Activated CD8-positive, alpha-beta T cell treated with anti-CD3 and anti-CD28 coated beads for 36 hours (primary cell): ENCODE data around the gene IQCK. TPM values are rescaled to one million over a fixed set of nuclear protein-coding genes. Genes with fewer than 3 reads are reported as not detected.

Experiments
- ATAC-seq: fragments of 200-7000 bp; cut with Tn5 transposase; one replicate; pipeline ENCODE4 v1.10.0; 2021; ENCODE audit warnings: mild to moderate bottlenecking, moderate library complexity
- CTCF ChIA-PET: fragments of 350-600 bp; sonication (Branson Sonifier 250); formaldehyde crosslinking; loops from one replicate; lab custom pipeline; 2021; ENCODE audit warnings: antibody characterized with exemption; lab: Charles Lee
- POLR2A ChIA-PET: fragments of 350-600 bp; sonication (Branson Sonifier 250); formaldehyde crosslinking; loops from one replicate; lab custom pipeline; 2021; ENCODE audit warnings: antibody characterized with exemption; lab: Charles Lee
- DNase-seq: peaks from one replicate; pipeline ENCODE4 v3.0.0-alpha.2; 2020
- H3K27ac Mint-ChIP-seq: one replicate; pipeline ENCODE4 v1.8.0; 2021; ENCODE audit warnings: mild to moderate bottlenecking, mixed read lengths
- H3K27me3 Mint-ChIP-seq: one replicate; pipeline ENCODE4 v1.8.0; 2021; ENCODE audit warnings: mixed read lengths
- H3K36me3 Mint-ChIP-seq: one replicate; pipeline ENCODE4 v1.8.0; 2021; ENCODE audit warnings: low read depth, mixed read lengths
- H3K4me1 Mint-ChIP-seq: one replicate; pipeline ENCODE4 v1.8.0; 2021; ENCODE audit warnings: low read depth, mixed read lengths
- H3K4me3 Mint-ChIP-seq: one replicate; pipeline ENCODE4 v1.8.0; 2021; ENCODE audit warnings: mild to moderate bottlenecking, moderate library complexity, mixed read lengths
- H3K9me3 Mint-ChIP-seq: one replicate; pipeline ENCODE4 v1.8.0; 2021; ENCODE audit warnings: mixed read lengths
- intact Hi-C: fragments of 100-400 bp; cut with micrococcal nuclease; formaldehyde crosslinking; loops from one replicate; pipeline ENCODE4 v1.10.0; 2022
- total RNA-seq, 2 experiments: library from RNA; stranded (reverse); gene quantifications; one replicate each; pipeline ENCODE4 v1.2.3, GENCODE V29; 2021
- TF ChIP-seq, protein P1 (sequence below): fragments of 200-600 bp; IDR thresholded peaks from one replicate; pipeline ENCODE4 v1.8.0; 2022; ENCODE audit warnings: antibody characterized with exemption, mild to moderate bottlenecking

Gene IQCK
- total RNA-seq, 2 experiments from 2014 or later = 1.7 to 3.5 TPM

- Mint-ChIP-seq H3K36me3 (no peaks in the 10 kb centered on the region), H3K27ac (no peak overlapping the region), H3K9me3 (no peaks in the 10 kb centered on the region), H3K4me3 (no peak overlapping the region), H3K4me1 (peaks cover 15% of the 10 kb centered on the region), H3K27me3 (peaks cover 33% of the 10 kb centered on the region)
- TF ChIP-seq, protein P1, sequence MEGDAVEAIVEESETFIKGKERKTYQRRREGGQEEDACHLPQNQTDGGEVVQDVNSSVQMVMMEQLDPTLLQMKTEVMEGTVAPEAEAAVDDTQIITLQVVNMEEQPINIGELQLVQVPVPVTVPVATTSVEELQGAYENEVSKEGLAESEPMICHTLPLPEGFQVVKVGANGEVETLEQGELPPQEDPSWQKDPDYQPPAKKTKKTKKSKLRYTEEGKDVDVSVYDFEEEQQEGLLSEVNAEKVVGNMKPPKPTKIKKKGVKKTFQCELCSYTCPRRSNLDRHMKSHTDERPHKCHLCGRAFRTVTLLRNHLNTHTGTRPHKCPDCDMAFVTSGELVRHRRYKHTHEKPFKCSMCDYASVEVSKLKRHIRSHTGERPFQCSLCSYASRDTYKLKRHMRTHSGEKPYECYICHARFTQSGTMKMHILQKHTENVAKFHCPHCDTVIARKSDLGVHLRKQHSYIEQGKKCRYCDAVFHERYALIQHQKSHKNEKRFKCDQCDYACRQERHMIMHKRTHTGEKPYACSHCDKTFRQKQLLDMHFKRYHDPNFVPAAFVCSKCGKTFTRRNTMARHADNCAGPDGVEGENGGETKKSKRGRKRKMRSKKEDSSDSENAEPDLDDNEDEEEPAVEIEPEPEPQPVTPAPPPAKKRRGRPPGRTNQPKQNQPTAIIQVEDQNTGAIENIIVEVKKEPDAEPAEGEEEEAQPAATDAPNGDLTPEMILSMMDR = no peak
- ChIA-PET POLR2A (interaction anchor here (0.8 kb wide), 1 partner anchor 165 kb away, joined by 3 read pairs; the partner anchor contains the start of genes IQCK and KNOP1), CTCF (interaction anchor here (3.8 kb wide), 1 partner anchor 326 kb away, joined by 47 read pairs; the partner anchor contains the start of gene VPS35L)
- ATAC-seq (no peak), DNase-seq (peak; percentile 8)
- intact Hi-C loops = no loop called here
These were observed 165.4 kb downstream of the IQCK start for GRCh38 chr16:19883296-19883965.

DNA sequence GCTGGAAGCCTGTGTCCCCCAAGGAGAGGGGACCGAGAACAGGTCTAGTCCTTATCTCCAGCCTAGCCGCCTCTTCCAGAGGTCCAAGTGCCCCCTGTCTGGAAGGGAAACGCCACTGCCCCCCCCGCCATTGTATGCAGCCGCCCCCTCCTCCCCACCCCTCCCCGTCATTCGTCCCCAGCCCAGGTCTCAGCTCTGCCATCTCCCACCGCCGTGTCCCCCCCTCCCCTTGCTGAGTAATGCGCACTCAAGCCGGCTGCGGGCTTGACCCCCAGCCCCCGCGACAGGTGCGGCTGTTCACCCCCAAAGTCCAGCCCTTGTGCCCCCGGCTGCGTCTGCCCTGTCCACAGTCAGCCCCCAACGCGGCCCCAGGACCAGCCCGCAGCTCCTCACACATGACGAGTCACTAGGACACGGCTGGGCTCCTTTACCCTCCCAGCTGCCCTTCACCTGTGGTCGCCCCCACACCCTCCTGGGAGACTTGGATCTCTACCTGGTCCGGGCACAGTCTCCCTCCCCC, 166.0 kb downstream of the IQCK start:
- intact Hi-C loops = no loop called here
- ATAC-seq (no peak), DNase-seq (peak; percentile 21)

GRCh38 chr16:19884611-19885450, 166.8 kb downstream of the IQCK start, which contains the start of gene GPRC5B:
Gene GPRC5B (minus strand): TSS chr16:19884848. CDS start chr16:19872845, 12,003 bp downstream.
- ChIA-PET POLR2A (interaction anchor here (0.8 kb wide), 1 partner anchor 166 kb away, joined by 3 read pairs; the partner anchor contains the start of genes IQCK and KNOP1), CTCF (interaction anchor here (0.9 to 3.8 kb wide), 4 partner anchors 280 to 328 kb away, joined by 3 to 47 read pairs (median 6); partner anchors contain the start of gene VPS35L)
- H3K4me3 Mint-ChIP-seq = peak within 1 kb of the TSS; percentile 73
- intact Hi-C loops = no loop called here
- no peaks in the 10 kb centered on the region for H3K9me3 Mint-ChIP-seq
- DNase-seq (peak; percentile 42), ATAC-seq (peak; percentile 52)
- H3K27ac Mint-ChIP-seq = no peak within 1 kb of the TSS
- H3K4me1 Mint-ChIP-seq = peaks cover 20% of the 10 kb centered on the region
- no peaks in the 10 kb centered on the region for H3K36me3 Mint-ChIP-seq
- TF ChIP-seq, protein P1 = no peak
- peaks cover 33% of the 10 kb centered on the region for H3K27me3 Mint-ChIP-seq

More for the DNA sequence above, 166.0 kb downstream of the IQCK start:
- Mint-ChIP-seq H3K9me3 (no peaks in the 10 kb centered on the region), H3K4me1 (peaks cover 19% of the 10 kb centered on the region), H3K4me3 (peak overlapping the region; percentile 40), H3K27ac (no peak overlapping the region), H3K27me3 (peaks cover 33% of the 10 kb centered on the region), H3K36me3 (no peaks in the 10 kb centered on the region)
- TF ChIP-seq, protein P1 = no peak
- ChIA-PET CTCF (interaction anchor here (1.3 to 3.8 kb wide), 3 partner anchors 283 to 327 kb away, joined by 5 to 47 read pairs (median 7); partner anchors contain the start of gene VPS35L), POLR2A (interaction anchor here (0.8 kb wide), 1 partner anchor 166 kb away, joined by 3 read pairs; the partner anchor contains the start of genes IQCK and KNOP1)

GRCh38 chr16:19885451-19886072, 167.5 kb downstream of the IQCK start:
- POLR2A ChIA-PET = no interaction called here

More at GRCh38 chr16:19885451-19886072, 167.5 kb downstream of the IQCK start:
- TF ChIP-seq, protein P1 = no peak
- no peaks in the 10 kb centered on the region for H3K36me3 Mint-ChIP-seq
- no peak for ATAC-seq
- peak; percentile 15 for DNase-seq
- intact Hi-C loops = loop anchor here (2.0 kb wide), 2 partner anchors 285 to 327 kb away; no protein-coding TSS in a partner anchor
- H3K4me1 Mint-ChIP-seq = peaks cover 20% of the 10 kb centered on the region
- peak overlapping the region; percentile 73 for H3K4me3 Mint-ChIP-seq
- no peak overlapping the region for H3K27ac Mint-ChIP-seq
- CTCF ChIA-PET = interaction anchor here (0.9 to 4.3 kb wide), 9 partner anchors 168 to 329 kb away, joined by 3 to 56 read pairs (median 5); partner anchors contain the start of genes IQCK, KNOP1 and VPS35L
- H3K27me3 Mint-ChIP-seq = peaks cover 33% of the 10 kb centered on the region
- no peaks in the 10 kb centered on the region for H3K9me3 Mint-ChIP-seq
